RKO (cell line): ENCODE measurements around the gene RBFOX2.
"Not testable (repeated sequence)": the region's sequence is repeated elsewhere in the genome, so short reads cannot be mapped to it uniquely, and the experiment has no call there.

Source experiments
- DNase-seq: peaks from one replicate; pipeline ENCODE4 v3.0.0-alpha.2; 2016; ENCODE audit warnings: low spot score

Gene RBFOX2

DNA sequence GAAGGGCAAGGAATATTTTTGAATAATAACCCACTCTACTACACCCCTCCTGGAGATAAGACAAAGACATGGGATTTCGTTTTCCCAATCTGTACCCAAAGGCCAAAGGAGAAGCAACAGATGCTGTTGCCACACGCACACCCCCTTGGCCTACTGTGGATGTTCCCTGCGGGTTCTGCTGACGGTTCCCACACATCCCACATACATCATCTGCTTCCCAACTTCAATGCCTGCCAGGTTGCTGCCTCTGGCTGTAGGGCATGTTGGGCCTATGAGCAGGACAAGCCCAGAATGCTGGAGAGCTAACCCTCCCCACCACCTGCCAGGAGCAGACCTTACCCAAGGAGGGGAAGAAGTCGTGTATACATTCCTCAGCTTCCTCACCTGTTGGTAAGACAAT lies 13.6 kb upstream of the RBFOX2 start:
- no peak for DNase-seq

DNA sequence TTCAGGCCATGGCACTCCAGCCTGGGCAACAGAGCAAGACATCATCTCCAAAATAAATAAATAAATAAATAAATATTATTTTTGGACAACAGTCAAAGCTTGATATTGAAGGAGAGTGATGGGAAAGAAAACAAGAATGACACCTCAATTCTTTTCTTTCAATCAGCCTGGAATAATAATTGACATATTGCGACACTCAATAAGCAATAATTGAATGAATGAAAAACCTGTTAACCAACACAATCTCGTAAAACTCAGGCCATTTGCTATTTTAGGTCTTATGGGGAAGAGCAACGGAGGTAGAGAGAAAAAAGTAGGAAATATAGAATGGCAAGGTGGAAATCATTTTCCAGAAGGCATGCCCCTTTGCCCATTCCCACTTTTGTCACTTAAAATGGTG lies 10.5 kb upstream of the RBFOX2 start:
- DNase-seq = no peak

- no peak for DNase-seq
Measured at GRCh38 chr22:36037102-36037758, 8.6 kb upstream of the RBFOX2 start.

GRCh38 chr22:36036167-36036624 lies 7.6 kb upstream of the RBFOX2 start:
- no peak for DNase-seq

DNA sequence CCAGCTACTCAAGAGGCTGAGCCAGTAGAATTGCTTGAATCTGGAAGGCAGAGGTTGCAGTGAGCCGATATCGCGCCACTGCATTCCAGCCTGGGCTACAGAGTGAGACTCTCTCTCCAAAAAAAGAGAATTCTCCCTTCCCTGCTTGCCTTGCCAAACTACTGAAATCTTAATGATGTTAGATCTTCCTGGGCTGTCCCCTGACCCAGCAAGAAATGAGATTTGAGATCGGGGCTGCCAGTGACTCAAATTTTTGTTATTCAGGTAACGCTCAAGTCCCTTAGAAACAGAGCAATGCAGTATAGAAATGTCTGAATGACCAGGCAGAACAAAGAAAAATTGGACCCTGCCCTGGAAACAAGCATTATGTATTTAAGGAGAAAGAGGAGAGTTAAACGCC lies 4.0 kb upstream of the RBFOX2 start:
- DNase-seq = no peak

DNA sequence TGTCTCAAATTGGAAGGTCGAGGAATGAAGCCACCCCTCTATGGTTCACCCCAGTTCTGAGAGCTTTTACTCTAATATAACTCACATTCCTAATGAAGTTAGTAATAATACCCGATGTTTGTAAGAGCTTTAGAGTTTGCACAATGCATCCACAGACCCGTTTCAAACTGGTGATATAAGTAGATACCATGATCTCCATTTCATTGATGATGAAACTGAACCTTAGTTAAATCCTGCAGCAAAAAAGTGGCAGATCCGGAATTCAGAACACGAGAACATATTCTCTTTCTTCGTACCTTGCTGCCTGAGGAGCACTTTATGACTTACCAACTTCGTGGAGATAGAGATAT lies 757 bp upstream of the RBFOX2 start:
- peak; percentile 8 for DNase-seq

DNA sequence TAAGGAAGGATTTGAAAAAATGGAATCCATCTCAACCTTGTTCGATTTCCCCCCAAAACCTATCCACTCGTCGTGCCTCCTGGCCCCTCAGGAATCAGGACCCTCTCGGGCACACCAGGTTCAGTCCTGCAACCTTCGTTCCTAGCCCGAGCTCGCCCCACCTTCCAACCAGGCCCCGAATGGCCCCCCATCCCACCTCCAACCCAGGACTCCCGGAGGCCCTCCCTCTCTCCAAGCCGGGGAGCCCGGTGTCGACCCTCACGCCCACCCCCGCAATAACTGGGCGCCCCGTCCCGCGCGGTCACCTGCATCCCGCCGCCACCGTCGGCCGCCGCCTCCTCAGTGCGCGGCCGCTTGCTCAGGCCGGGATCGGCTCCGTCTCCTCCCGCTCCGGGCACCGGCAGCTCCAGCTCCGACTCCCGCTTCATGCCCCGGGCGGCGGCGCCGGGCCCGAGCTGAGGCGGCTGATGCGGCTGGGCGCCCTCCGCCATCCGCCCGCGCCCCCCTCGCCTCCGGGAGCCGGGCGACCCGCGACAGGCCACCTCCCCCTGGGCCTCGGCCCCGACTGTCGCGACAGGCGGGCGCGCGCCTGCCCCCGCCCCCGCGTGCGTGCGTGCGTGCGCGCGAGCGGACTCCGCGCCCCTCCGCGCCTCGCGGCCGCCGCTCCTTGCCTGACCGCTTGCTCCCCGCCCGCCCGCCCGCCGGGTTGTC lies 534 bp downstream of the RBFOX2 start:
- no peak for DNase-seq

- DNase-seq = peak; percentile 17
Measured at GRCh38 chr22:36027579-36027934, 1.1 kb downstream of the RBFOX2 start.

DNA sequence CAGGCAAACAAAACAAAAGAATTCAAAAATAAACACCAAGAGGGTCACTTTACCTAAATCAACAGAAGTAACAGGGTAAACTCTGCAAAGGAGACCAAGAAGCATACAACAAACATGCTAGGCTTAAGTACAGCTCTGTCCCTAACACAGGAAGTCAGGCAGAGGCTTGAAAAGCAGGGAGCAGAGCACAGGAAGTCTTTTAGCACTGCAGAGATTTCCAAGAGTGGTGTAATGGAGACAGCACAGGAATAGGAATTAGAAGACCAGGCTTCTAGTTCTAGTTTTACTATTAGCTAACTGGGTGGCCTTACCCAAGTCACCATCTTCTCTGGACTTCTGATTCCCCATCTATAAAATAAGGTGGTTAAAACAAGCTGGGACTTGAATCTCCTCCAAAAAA lies 1.9 kb downstream of the RBFOX2 start:
- DNase-seq = peak; percentile 63

DNA sequence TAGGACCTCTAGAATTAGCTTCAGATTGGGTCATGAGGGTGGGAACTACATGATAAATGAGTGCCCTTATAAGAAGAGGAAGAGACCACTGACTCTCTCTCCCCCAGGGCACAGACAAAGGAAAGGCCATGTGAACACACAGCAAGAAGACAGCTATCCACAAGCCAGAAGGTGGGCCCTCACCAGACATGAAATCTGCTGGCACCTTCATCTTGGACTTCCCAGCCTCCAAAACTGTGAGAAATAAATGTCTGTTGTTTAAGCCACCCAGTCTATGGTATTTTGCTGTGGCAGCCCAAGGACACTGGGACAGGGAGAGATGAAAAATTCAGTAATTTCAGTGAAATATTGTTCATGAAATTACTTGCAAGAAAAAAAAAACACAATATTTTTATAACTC lies 5.9 kb downstream of the RBFOX2 start:
- no peak for DNase-seq

- DNase-seq = no peak
Measured at GRCh38 chr22:36022162-36022561, 6.5 kb downstream of the RBFOX2 start.

GRCh38 chr22:36021606-36022153 lies 6.9 kb downstream of the RBFOX2 start:
- no peak for DNase-seq

DNA sequence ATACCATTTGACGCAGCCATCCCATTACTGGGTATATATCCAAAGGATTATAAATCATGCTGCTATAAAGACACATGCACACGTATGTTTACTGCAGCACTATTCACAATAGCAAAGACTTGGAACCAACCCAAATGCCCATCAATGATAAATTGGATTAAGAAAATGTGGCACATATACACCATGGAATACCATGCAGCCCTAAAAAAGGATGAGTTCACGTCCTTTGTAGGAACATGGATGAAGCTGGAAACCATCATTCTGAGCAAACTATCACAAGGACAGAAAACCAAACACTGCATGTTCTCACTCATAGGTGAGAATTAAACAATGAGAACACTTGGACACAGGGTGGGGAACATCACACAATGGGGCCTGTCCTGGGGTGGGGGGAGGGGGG lies 7.8 kb downstream of the RBFOX2 start:
- not testable (repeated sequence) for DNase-seq

DNA sequence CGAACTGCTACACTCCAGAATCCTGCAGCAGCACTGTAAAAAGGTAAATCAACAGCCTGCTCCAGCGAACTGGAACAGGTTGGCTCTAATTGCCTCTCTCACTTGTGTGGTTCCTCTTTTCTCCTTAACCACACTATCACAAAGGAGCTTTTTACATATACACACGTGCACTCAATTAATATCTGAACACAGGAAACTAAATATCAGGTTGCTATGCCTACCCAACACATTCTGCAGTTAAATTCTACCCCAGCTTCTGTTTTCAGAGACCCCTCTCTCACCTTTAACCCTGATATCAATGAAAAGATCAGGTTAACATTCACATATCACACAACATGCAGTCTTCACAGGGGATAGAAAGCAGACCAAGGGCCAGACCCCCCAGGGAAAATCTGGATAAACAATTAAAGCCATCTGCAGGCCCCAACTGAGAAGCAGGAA lies 11.0 kb downstream of the RBFOX2 start:
- no peak for DNase-seq

DNA sequence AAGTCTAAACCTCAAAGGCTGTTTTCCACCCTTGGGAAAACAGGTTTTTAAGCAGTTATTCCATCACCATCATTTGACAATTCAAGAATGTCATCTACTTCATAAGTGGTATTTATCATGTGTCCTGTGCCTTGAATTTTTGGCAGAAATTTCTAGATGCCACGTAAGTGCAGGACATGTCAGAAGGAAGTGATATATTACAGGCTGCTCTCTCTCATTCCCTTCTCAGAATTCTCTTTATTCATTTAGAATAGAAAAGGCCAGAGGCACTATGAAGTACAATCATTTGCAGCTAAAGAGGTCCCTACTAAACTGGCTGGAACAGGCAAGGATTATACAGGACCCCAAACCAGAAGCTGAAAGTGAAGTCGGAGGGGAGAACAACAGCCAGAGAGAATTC lies 11.9 kb downstream of the RBFOX2 start:
- no peak for DNase-seq

GRCh38 chr22:36015811-36016529 lies 12.7 kb downstream of the RBFOX2 start:
- no peak for DNase-seq

DNA sequence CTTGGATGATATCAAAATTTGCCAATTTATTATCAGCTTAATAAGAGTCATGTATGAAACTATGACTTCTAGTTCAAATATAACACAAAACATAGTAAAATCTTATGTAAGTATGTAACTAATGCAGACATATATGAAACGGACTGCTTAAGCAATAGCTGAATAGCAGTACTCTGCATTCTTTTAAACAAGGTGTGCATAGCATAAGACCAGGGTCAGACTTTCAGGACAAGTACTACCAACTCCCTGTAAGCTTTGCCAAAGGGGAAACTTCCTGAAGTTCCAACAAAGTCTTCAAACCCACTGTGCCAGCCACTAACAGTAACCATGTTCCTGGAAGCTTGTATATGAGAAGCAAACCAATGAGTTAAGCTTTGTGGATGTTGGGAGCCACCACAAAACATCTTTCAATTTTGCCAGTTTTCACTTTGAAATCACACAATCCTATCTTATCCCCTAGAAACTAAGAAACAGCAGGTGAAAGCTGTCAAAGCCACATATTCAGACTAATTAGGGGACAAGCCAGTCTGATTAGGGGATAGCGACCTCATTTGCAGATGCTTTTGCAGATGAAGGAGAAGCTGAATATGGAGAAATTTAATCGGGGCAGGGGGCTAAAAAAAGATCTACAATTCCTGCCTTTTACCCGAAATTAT lies 13.3 kb downstream of the RBFOX2 start:
- DNase-seq = no peak

GRCh38 chr22:36014546-36015074 lies 14.0 kb downstream of the RBFOX2 start:
- DNase-seq = no peak

DNA sequence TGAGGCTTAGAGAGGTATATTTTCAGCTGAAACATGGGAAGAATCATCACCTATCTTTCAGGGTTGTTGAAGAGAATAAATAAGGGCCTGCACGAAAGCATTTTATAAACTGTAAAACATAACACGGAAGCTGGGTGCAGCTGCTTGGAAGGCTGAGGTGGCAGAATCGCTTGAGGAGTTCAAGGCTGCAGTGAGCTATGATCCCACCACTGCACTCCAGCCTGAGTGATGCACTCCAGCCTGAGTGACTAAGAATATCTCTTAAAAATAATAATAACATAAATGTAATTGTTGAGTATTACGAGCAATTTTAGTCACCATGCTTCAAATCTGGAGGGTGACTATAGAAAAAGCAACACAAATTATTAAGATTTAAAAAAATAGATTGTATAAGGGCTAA lies 16.3 kb downstream of the RBFOX2 start:
- no peak for DNase-seq

DNA sequence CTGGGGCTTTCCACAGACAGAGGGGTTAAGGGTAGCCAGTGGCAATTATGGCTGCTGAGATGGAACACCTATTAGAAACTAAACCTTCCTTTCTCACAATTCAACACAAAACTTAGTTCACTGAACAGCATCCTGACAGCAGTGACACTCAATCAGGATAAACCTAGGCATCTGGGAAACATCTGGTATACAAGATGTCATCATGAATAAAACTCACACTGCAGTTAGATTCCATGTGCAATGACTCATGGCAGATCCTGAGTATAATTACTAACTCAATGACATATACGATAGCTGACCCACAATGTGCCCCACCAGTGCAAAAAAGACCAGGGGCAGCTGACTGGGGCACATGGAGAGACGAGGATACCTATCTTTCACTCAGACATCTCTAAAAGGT lies 17.7 kb downstream of the RBFOX2 start:
- peak; percentile 76 for DNase-seq

DNA sequence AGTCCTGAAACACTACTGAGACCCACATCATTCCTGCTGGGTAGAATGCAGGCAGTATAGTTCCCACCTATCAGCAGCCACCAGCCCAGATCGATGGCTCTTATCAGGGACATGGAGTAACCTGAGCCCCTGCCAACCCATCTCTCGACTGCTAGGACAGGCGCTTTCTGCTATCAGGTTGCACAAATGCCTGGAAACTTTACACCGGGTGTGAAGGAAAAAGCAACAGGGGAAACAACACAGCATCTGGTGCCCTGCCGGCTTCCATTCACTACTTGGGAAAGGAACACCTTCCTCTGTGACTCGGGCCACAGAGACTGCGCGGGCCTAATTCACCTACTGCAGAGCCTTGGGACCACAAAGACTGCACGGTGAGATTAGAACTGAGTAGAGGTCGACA lies 18.5 kb downstream of the RBFOX2 start:
- no peak for DNase-seq

DNA sequence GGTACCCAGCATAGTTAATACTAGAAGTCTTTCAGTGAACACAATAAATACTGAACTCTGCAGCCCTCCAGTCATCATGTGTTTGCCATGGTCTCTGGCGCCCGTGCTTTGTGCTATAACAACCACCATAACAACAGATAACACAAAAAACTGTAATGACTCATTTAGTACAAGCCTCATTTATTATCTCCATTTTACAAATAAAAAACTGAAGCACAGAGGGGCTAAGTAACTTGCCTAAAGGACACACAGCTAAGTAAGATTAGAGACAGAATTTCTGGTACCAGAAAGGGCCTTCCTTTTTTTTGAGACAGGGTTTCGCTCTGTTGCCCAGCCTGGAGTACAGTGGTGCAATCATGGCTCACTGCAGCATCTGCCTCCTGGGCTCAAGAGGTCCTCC lies 19.5 kb downstream of the RBFOX2 start:
- DNase-seq = no peak
